GM13976 (cell line): Measurements from ENCODE around the gene SYT17.

Experiments used
- DNase-seq: peaks from one replicate; pipeline ENCODE4 v3.0.0; 2012; ENCODE audit warnings: low spot score
- in situ Hi-C: fragments of 300-500 bp; cut with MboI; formaldehyde crosslinking; loops from one replicate; pipeline ENCODE4 v1.12.0; 2022; ENCODE audit warnings: low sequenced_read_pairs, mixed read lengths, inconsistent platforms; ENCODE audit not compliant: unreplicated experiment
- TF ChIP-seq, protein P1 (sequence below): IDR thresholded peaks from 2 replicates; pipeline ENCODE4 v1.5.1; 2012; ENCODE audit warnings: borderline replicate concordance, mild to moderate bottlenecking; ENCODE audit not compliant: insufficient read depth; ENCODE audit errors: extremely low read depth, missing control alignments, control extremely low read depth

SYT17 gene

GRCh38 chr16:19232988-19233387 lies 64.9 kb downstream of the SYT17 start:
- TF ChIP-seq, protein P1, sequence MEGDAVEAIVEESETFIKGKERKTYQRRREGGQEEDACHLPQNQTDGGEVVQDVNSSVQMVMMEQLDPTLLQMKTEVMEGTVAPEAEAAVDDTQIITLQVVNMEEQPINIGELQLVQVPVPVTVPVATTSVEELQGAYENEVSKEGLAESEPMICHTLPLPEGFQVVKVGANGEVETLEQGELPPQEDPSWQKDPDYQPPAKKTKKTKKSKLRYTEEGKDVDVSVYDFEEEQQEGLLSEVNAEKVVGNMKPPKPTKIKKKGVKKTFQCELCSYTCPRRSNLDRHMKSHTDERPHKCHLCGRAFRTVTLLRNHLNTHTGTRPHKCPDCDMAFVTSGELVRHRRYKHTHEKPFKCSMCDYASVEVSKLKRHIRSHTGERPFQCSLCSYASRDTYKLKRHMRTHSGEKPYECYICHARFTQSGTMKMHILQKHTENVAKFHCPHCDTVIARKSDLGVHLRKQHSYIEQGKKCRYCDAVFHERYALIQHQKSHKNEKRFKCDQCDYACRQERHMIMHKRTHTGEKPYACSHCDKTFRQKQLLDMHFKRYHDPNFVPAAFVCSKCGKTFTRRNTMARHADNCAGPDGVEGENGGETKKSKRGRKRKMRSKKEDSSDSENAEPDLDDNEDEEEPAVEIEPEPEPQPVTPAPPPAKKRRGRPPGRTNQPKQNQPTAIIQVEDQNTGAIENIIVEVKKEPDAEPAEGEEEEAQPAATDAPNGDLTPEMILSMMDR = no peak
- in situ Hi-C loops = no loop called here
- no peak for DNase-seq

DNA sequence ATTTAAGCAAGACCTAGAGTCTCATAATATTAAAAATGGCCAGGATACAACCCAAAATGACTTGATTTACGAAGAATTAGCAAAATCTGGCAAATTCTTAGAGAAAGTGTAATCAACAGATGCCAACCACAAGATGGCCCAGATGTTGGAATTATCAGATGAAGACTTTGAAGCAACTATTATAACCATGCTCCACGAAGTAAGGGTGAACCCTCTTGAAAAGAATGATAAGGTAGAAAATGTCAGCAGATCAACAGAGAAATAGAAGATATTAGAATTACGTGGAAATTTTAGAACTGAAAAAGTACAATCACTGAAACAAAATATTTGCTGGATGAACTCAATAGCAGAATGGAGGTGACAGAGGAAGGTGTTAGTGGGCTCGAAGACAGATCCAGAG lies 67.4 kb downstream of the SYT17 start:
- TF ChIP-seq, protein P1 = no peak
- in situ Hi-C loops = no loop called here
- no peak for DNase-seq

GRCh38 chr16:19235886-19236285 lies 67.8 kb downstream of the SYT17 start:
- TF ChIP-seq, protein P1 = no peak
- no peak for DNase-seq
- in situ Hi-C loops = no loop called here

- in situ Hi-C loops = no loop called here
- TF ChIP-seq, protein P1 = no peak
- DNase-seq = no peak
These were observed 68.6 kb downstream of the SYT17 start for GRCh38 chr16:19236561-19237209.

- no peak for DNase-seq
- TF ChIP-seq, protein P1 = no peak
- in situ Hi-C loops = no loop called here
These were observed 70.4 kb downstream of the SYT17 start for GRCh38 chr16:19238406-19238805.

GRCh38 chr16:19239511-19240155 lies 71.6 kb downstream of the SYT17 start:
- no peak for DNase-seq

More at GRCh38 chr16:19239511-19240155, 71.6 kb downstream of the SYT17 start:
- TF ChIP-seq, protein P1 = no peak
- in situ Hi-C loops = no loop called here
